Fibroblast of lung (primary cell): ENCODE measurements around the gene CACNB2. TPM values are rescaled to one million over a fixed set of nuclear protein-coding genes. Genes with fewer than 3 reads are reported as not detected.

Experiments used
- DNase-seq, 2 donors: peaks; one replicate each; pipeline versions ENCODE4 v3.0.0 to v3.0.0-alpha.2; 2010; ENCODE audit warnings: low read depth in 2 of 2
- H2AFZ ChIP-seq: 2 replicates; pipeline ENCODE4 v1.5.1; 2012; ENCODE audit warnings: low read length, control low read depth, inconsistent platforms
- H3K27ac ChIP-seq: 2 replicates; pipeline ENCODE4 v1.5.1; 2011; ENCODE audit warnings: low read length, control low read depth; ENCODE audit not compliant: insufficient read depth
- H3K27me3 ChIP-seq: 2 replicates; pipeline ENCODE4 v1.5.1; 2011; ENCODE audit warnings: mild to moderate bottlenecking, low read length; ENCODE audit not compliant: control insufficient read depth, insufficient read depth
- H3K36me3 ChIP-seq: 2 replicates; pipeline ENCODE4 v1.5.1; 2011; ENCODE audit warnings: low read length; ENCODE audit not compliant: control insufficient read depth, insufficient read depth
- H3K4me1 ChIP-seq: 2 replicates; pipeline ENCODE4 v1.5.1; 2011; ENCODE audit warnings: low read length; ENCODE audit not compliant: control insufficient read depth, insufficient read depth; ENCODE audit errors: extremely low read depth
- H3K4me2 ChIP-seq: 2 replicates; pipeline ENCODE4 v1.5.1; 2011; ENCODE audit warnings: low read length, control low read depth; ENCODE audit not compliant: insufficient read depth; ENCODE audit errors: extremely low read depth
- H3K4me3 ChIP-seq, 4 experiments: fragments of 200-600 bp in 1 of 4; sonication (generic) in 1 of 4; replicated peaks in 1 of 4; 2 replicates each; pipeline ENCODE4 v1.5.1; 2011 to 2016; ENCODE audit warnings: low read length in 4 of 4, low read depth in 3 of 4, mild to moderate bottlenecking in 3 of 4, control low read depth in 2 of 4, inconsistent platforms in 1 of 4, mixed read lengths in 1 of 4; ENCODE audit not compliant: insufficient read depth in 1 of 4; ENCODE audit errors: control extremely low read depth in 1 of 4
- H3K79me2 ChIP-seq: 2 replicates; pipeline ENCODE4 v1.5.1; 2012; ENCODE audit warnings: mild to moderate bottlenecking, low read length, inconsistent platforms; ENCODE audit not compliant: control insufficient read depth, insufficient read depth
- H3K9ac ChIP-seq: 2 replicates; pipeline ENCODE4 v1.5.1; 2011; ENCODE audit warnings: mild to moderate bottlenecking, low read length, control low read depth; ENCODE audit not compliant: insufficient read depth
- H3K9me3 ChIP-seq: 2 replicates; pipeline ENCODE4 v1.5.1; 2012; ENCODE audit warnings: low read depth, low read length; ENCODE audit not compliant: control insufficient read depth, insufficient read depth
- H4K20me1 ChIP-seq: 2 replicates; pipeline ENCODE4 v1.5.1; 2011; ENCODE audit warnings: low read length; ENCODE audit not compliant: control insufficient read depth, insufficient read depth; ENCODE audit errors: extremely low read depth
- EZH2 ChIP-seq: IDR thresholded peaks from 2 replicates; pipeline ENCODE4 v1.5.1; 2012; ENCODE audit warnings: low read length, control low read depth, mild to moderate bottlenecking; ENCODE audit errors: missing control alignments
- polyA plus RNA-seq, 2 donors: library from polyadenylated mRNA; depleted of rRNA in 1 of 2; stranded (reverse) in 1 of 2; unstranded in 1 of 2; fragments of >200 nt; gene quantifications; 2 replicates each; pipeline ENCODE4 v1.2.1, GENCODE V29; 2011 to 2012; ENCODE audit warnings: missing spikeins in 1 of 2
- total RNA-seq: library from RNA; depleted of rRNA; stranded (reverse); fragments of >200 nt; gene quantifications from 2 replicates; pipeline ENCODE4 v1.2.1, GENCODE V29; 2014
- TF ChIP-seq, protein P1 (sequence below), 2 donors: IDR thresholded peaks in 1 of 2; conservative IDR thresholded peaks in 1 of 2; 1 replicate in 1 of 2; 2 replicates in 1 of 2; pipeline ENCODE4 v1.5.1; 2011 to 2012; ENCODE audit warnings: low read length in 2 of 2, control low read depth in 1 of 2, inconsistent platforms in 1 of 2, low read depth in 1 of 2, mild to moderate bottlenecking in 1 of 2

The CACNB2 gene
- total and polyA plus RNA-seq, 2 donors (not counting 1 experiment from before 2014, with no cell fraction given) = 0.66 to 0.70 TPM

DNA sequence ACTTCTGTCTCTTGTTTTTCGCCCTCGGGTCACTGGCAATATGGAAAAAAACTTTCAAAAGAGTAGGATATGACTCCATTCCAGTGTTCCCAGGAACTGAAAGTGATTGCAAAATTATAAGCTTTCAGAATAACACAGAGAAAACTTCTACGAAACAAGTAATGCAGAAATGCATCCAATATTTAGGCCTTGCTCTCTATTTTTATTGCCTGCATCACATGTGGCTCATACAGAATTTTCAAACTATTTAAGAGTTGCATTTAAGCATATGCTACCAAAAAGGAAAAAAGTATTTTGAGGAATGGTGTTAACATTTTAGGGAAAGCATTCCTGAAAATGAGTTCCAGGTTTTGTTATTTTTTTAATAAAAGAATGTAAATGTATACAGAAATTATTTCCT lies 228.0 kb downstream of the CACNB2 start:
- H2AFZ ChIP-seq = no peak overlapping the region
- H3K4me3 ChIP-seq = no peak overlapping the region
- H3K9ac ChIP-seq = no peak overlapping the region
- H3K4me2 ChIP-seq = peak overlapping the region; percentile 67
- H3K79me2 ChIP-seq = no peaks in the 10 kb centered on the region
- no peaks in the 10 kb centered on the region for H4K20me1 ChIP-seq
- H3K36me3 ChIP-seq = no peaks in the 10 kb centered on the region
- peak in 1 of 2 donors; percentile 28 for DNase-seq
- H3K9me3 ChIP-seq = no peaks in the 10 kb centered on the region
- TF ChIP-seq EZH2 = no peak
- TF ChIP-seq, protein P1, sequence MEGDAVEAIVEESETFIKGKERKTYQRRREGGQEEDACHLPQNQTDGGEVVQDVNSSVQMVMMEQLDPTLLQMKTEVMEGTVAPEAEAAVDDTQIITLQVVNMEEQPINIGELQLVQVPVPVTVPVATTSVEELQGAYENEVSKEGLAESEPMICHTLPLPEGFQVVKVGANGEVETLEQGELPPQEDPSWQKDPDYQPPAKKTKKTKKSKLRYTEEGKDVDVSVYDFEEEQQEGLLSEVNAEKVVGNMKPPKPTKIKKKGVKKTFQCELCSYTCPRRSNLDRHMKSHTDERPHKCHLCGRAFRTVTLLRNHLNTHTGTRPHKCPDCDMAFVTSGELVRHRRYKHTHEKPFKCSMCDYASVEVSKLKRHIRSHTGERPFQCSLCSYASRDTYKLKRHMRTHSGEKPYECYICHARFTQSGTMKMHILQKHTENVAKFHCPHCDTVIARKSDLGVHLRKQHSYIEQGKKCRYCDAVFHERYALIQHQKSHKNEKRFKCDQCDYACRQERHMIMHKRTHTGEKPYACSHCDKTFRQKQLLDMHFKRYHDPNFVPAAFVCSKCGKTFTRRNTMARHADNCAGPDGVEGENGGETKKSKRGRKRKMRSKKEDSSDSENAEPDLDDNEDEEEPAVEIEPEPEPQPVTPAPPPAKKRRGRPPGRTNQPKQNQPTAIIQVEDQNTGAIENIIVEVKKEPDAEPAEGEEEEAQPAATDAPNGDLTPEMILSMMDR (conservative IDR thresholded peaks at IDR 0.05 in 1 of 2, IDR thresholded peaks at IDR 0.05 in 1 of 2; ENCODE audit: low read depth in 1 of 2, low read length in 2 of 2) = no peak
- H3K27ac ChIP-seq = no peak overlapping the region
- H3K27me3 ChIP-seq = no peaks in the 10 kb centered on the region
- H3K4me1 ChIP-seq = no peaks in the 10 kb centered on the region

- no peak overlapping the region for H3K4me3 ChIP-seq
- no peaks in the 10 kb centered on the region for H3K4me1 ChIP-seq
- no peaks in the 10 kb centered on the region for H3K9me3 ChIP-seq
- H3K27me3 ChIP-seq = no peaks in the 10 kb centered on the region
- H3K4me2 ChIP-seq = peak overlapping the region; percentile 67
- H3K79me2 ChIP-seq = no peaks in the 10 kb centered on the region
- H2AFZ ChIP-seq = no peak overlapping the region
- peak; percentile 41 to 76 for DNase-seq
- TF ChIP-seq EZH2 = no peak
- TF ChIP-seq, protein P1 (conservative IDR thresholded peaks at IDR 0.05 in 1 of 2, IDR thresholded peaks at IDR 0.05 in 1 of 2; ENCODE audit: low read depth in 1 of 2, low read length in 2 of 2) = no peak
- H4K20me1 ChIP-seq = no peaks in the 10 kb centered on the region
- H3K9ac ChIP-seq = no peak overlapping the region
- H3K27ac ChIP-seq = no peak overlapping the region
- H3K36me3 ChIP-seq = no peaks in the 10 kb centered on the region
Measured at GRCh38 chr10:18368682-18369081, 228.5 kb downstream of the CACNB2 start.

GRCh38 chr10:18369859-18370473 lies 229.7 kb downstream of the CACNB2 start:
- Histone ChIP-seq H4K20me1 (no peaks in the 10 kb centered on the region), H3K4me2 (no peak overlapping the region), H3K27me3 (no peaks in the 10 kb centered on the region), H3K4me1 (no peaks in the 10 kb centered on the region), H3K4me3 (no peak overlapping the region), H3K27ac (no peak overlapping the region), H3K79me2 (no peaks in the 10 kb centered on the region), H3K9me3 (no peaks in the 10 kb centered on the region), H3K36me3 (no peaks in the 10 kb centered on the region), H2AFZ (no peak overlapping the region), H3K9ac (no peak overlapping the region)
- TF ChIP-seq, protein P1 (conservative IDR thresholded peaks at IDR 0.05 in 1 of 2, IDR thresholded peaks at IDR 0.05 in 1 of 2; ENCODE audit: low read depth in 1 of 2, low read length in 2 of 2) = no peak
- no peak for TF ChIP-seq EZH2
- peak in 1 of 2 donors; percentile 34 for DNase-seq
